ENCODE data around the gene ANKAR.

- TF ChIP-seq CTCF (conservative IDR thresholded peaks at IDR 0.05) = no peak
- TF ChIP-seq ZFX (IDR thresholded peaks at IDR 0.05) = no peak
Measured at GRCh38 chr2:189685540-189686229, 11.2 kb downstream of the ANKAR start.
